Measurements from ENCODE around the gene PROC.

PROC gene

DNA sequence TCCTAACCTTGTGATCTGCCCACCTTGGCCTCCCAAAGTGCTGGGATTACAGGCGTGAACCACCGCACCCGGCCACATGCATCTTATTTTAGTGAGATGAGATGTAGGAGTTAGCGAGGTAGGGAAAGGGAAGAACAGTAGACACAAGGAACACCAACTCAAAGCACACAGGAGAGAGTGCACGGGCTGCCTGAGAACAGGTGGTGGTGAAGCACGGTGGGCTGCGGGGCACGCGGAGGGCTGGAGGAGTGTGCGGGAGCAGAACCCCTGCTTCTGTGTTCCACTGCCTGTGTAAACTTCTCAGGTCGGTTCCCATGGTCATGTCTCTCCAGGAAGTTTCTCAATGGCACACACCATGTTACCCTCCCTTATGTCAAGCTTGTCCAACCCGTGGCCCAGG lies 38.7 kb downstream of the PROC start:
- no peak for DNase-seq (ENCODE audit: low spot score)

GRCh38 chr2:127462461-127462860 lies 44.2 kb downstream of the PROC start:
- no peak for DNase-seq (ENCODE audit: low spot score)

DNA sequence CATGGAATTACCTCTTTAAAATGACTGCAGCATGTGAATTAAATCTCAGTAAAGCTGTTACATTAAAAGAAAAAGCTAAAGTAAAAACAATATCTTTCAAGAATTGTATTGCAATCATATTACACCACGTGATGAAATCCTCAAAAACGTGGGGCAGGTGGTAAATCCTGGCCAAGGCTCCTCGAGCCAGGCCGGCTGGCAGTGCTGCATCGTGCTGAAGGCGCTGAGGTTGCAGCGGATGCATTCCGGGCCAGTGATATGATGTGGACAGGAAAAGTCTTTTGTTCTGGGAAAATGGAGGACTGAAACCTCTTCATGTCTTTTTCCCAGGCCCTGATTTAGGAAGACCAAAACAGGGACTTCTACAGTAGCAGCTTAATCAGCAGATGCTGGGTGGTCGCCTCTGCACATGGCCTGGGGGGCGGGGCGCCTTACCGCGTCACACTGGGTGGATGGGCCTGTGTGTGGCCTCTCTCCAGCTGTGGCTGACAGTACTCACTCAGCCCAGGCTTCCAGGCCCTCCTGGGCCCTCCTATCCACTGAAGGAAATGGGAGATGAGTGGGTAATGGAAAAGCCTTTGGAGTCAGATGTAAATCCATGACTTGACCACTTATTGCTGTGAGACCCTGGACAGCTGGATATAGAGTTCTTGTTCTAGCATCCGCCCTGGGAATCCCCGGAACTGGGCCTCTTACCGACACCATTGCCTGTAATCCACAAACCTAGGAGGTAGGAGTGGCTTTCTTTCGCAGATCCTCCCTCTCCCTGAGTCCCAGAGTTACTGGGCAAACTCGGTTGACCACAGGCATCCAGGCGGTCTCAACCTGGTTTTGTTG lies 45.1 kb downstream of the PROC start:
- DNase-seq (ENCODE audit: low spot score), result no peak

GRCh38 chr2:127464470-127465257 lies 46.4 kb downstream of the PROC start:
- no peak for DNase-seq (ENCODE audit: low spot score)

GRCh38 chr2:127465258-127465657 lies 47.0 kb downstream of the PROC start:
- DNase-seq (ENCODE audit: low spot score), result no peak

GRCh38 chr2:127469051-127469450 lies 50.8 kb downstream of the PROC start:
- DNase-seq (ENCODE audit: low spot score), result no peak

DNA sequence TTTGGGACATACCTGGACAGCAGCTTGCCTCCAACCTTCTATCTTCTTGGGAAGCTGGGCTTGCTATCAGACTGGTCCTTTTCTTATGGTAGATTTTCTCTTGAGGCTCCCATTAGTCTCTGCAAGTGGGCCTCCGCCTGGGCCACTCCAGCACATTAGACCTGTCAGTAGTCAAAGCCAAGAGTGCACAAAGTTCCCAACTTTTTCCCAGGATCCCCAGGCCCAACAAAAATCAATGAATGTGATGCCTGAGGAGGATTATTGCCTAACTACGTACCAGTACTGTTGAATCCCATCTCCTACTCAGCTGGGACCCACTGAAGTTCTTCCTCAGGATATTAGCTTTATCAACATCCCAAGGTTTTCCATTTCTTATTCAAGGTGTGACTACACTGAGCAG lies 51.7 kb downstream of the PROC start:
- DNase-seq (ENCODE audit: low spot score), result no peak

GRCh38 chr2:127471286-127471988 lies 53.2 kb downstream of the PROC start:
- no peak for DNase-seq (ENCODE audit: low spot score)

- no peak for DNase-seq (ENCODE audit: low spot score)
These were observed 54.0 kb downstream of the PROC start for GRCh38 chr2:127472268-127472667.

- DNase-seq (ENCODE audit: low spot score), result no peak
These were observed 57.6 kb downstream of the PROC start for GRCh38 chr2:127475788-127476187.

Data from CD4-positive, alpha-beta T cell treated with Interleukin-2 at 100 ng/mL for 4 hours (primary cell).